ENCODE results near the gene NOP58.

NOP58 gene

DNA sequence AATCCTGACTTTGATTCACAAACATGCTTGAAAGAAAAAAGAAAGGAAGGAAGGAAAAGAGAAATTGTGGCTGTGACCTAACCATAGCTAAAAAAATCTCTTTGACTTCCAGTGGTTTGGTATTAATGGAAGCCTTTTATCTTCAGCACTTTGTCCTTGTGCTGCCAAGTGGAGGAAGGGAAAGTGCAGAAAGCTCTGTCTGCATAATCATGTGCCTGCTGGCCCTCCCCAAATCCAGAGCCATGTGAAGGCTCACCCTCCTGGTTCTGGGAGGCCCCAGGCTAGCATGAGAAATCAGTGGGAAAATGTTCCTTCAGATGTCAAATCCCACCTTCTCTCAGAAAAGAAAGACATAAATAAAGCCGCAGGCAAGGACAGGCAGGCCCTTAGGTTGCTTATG is 62.3 kb downstream of the NOP58 start:
- Mint-ChIP-seq H3K36me3 (peaks cover 12% of the 10 kb centered on the region), H3K9me3 (no peaks in the 10 kb centered on the region), H3K27me3 (no peaks in the 10 kb centered on the region), H3K4me1 (no peaks in the 10 kb centered on the region), H3K4me3 (no peak overlapping the region), H3K27ac (no peak overlapping the region)
- CTCF ChIA-PET = no interaction called here
- no peak for DNase-seq

DNA sequence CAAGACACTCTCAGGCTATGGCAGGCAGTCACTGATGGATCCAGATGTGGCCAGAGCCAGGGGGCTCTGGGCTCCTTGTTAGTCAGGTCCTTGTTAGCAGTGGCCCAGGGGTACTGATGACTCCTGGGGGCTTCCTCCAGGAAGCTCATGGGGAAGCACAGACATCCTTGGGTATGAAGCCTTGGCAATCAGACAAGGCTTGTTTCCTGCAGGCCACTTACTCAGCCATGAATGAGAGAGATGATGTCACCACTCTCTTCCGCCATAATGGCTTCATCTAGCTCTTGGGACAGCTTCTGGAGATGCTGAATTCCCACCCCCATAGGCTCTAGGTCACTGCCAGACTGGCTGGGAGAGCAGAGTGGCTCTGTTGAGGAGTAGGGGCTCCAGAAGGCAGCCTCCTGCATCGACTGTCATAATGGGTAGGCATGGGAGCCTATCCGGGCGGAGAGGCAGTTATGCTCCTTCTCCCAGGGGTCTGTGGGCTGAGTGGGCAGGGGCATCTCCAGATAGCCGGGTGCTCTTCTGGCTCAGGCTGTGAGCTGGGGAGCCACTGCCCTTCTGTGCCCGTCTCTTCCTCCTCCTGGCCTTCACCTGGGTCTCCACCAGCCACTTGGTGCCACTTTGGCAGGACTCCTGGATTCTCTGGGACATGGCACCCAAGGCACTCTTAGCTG is 70.4 kb downstream of the NOP58 start:
- Mint-ChIP-seq H3K9me3 (no peaks in the 10 kb centered on the region), H3K4me1 (no peaks in the 10 kb centered on the region), H3K4me3 (no peak overlapping the region), H3K36me3 (no peaks in the 10 kb centered on the region), H3K27ac (no peak overlapping the region), H3K27me3 (no peaks in the 10 kb centered on the region)
- CTCF ChIA-PET = no interaction called here
- DNase-seq = no peak

DNA sequence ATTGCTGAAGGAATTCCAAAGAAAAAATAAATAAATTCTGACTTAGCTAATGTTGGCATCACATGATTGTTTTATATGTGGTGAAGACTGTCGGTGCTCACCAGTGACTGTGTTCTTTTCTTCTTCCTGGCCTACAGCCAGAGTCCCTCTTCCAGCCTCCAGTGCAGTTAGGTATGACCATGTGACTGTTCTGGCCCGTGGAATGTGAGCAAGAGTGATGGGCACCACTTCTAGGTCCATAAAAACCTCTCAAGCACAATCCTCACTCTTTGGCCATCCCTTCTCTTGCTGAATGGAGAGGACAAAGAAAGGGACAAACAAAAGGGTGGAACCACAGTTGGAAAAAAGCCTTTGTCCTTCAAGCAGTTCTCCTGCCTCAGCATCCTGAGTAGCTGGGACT is 71.6 kb downstream of the NOP58 start:
- Mint-ChIP-seq H3K36me3 (no peaks in the 10 kb centered on the region), H3K27me3 (no peaks in the 10 kb centered on the region), H3K27ac (no peak overlapping the region), H3K4me3 (no peak overlapping the region), H3K9me3 (no peaks in the 10 kb centered on the region), H3K4me1 (no peaks in the 10 kb centered on the region)
- CTCF ChIA-PET = no interaction called here
- DNase-seq = no peak

DNA sequence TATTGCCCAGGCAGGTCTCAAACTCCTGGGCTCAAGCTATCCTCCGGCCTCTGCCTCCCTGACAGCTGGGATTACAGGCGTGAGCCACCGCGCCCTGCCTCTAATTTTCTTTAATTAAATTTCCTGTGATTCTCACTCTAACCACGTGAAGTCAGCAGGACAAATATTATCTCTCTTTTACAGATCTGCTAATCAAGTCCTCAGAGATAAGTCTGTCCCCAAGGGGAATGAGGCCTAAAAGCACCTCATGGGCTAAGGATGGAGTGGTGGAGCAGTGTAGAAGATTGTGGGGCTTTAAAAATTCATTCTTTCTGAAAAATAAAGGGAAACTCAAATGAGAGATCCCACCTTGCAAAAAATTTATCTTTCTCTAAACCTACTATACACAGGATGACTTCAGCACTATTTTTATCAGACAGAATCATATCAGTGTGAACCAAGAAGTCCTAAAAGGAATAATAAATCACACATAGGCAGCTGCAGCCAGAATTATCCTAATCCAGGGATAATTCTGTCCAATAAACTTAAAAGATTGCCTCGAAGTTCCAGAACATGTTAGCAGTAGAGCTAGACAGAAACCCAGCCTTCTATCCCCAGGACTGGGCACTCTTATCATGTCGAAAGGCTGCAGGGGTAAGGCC is 72.3 kb downstream of the NOP58 start:
- CTCF ChIA-PET = interaction anchor here (1.2 kb wide), 1 partner anchor 69 kb away, joined by 3 read pairs; no protein-coding TSS in a partner anchor
- no peaks in the 10 kb centered on the region for H3K9me3 Mint-ChIP-seq

DNA sequence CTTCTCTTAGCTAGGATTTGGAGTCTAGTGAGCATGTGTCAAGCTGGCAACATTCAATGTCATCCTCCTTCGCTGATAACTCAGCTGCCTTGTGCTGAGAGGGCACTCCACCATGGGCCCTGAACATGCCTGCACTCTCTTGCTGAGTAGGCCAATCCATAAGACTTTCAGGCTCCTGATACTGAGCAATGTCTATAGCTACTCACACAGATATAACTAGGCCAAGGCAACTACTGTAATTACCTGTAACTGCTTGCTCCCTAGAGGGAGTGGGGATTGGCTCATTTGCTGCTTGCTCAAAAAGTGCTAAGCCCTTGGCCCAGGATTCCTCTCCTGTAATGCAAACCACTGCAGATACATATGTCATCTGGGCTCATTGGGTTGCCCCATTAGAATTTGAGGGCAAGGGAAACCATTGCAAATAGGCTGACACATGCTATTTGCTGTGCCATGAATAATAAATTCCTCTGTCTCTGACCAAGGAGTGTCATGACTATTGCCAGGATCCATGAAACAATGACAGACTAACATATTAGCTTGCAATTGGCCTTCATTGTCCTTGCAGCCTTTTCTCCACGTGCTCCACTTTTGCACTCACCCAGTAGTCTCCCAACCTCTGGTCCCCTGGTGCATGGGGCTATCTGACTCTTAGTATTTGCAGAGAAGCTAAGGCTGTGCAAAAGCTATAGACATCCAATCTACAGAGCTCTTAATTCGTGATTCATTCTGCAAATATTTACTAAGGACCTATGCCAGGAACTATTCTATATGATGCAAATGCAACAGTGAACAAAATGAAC is 73.7 kb downstream of the NOP58 start:
- H3K4me1 Mint-ChIP-seq = no peaks in the 10 kb centered on the region
- no peak for DNase-seq
- H3K27ac Mint-ChIP-seq = no peak overlapping the region
- no peaks in the 10 kb centered on the region for H3K36me3 Mint-ChIP-seq
- no peaks in the 10 kb centered on the region for H3K9me3 Mint-ChIP-seq
- CTCF ChIA-PET = interaction anchor here (1.5 kb wide), 1 partner anchor 9 kb away, joined by 3 read pairs; no protein-coding TSS in a partner anchor
- no peaks in the 10 kb centered on the region for H3K27me3 Mint-ChIP-seq
- H3K4me3 Mint-ChIP-seq = no peak overlapping the region

More for the DNA sequence above, 72.3 kb downstream of the NOP58 start:
- Mint-ChIP-seq H3K27me3 (no peaks in the 10 kb centered on the region), H3K4me3 (no peak overlapping the region), H3K4me1 (no peaks in the 10 kb centered on the region), H3K27ac (no peak overlapping the region), H3K36me3 (no peaks in the 10 kb centered on the region)
- no peak for DNase-seq

DNA sequence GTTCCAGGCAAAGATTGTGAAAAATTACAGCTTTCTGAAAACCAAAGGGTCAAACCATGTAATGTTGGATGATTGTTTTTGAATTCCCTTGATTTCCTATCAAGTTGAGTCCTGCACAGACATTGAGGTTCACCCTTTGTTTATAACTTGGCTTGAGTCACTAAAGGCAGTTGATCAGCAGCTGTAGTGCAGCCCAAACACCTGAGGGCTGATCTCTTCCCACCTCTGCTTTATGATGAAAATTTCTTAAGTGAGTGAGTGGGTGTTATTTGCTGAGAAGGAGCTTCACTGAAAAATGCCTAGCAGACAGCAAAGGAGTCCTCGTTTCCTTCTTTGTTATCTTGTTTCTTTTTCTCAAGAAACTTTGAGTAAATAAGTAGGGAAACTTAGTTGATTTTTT is 78.6 kb downstream of the NOP58 start:
- Mint-ChIP-seq H3K4me3 (no peak overlapping the region), H3K27me3 (no peaks in the 10 kb centered on the region), H3K4me1 (no peaks in the 10 kb centered on the region), H3K27ac (no peak overlapping the region), H3K9me3 (no peaks in the 10 kb centered on the region), H3K36me3 (no peaks in the 10 kb centered on the region)
- DNase-seq = no peak
- CTCF ChIA-PET = no interaction called here

DNA sequence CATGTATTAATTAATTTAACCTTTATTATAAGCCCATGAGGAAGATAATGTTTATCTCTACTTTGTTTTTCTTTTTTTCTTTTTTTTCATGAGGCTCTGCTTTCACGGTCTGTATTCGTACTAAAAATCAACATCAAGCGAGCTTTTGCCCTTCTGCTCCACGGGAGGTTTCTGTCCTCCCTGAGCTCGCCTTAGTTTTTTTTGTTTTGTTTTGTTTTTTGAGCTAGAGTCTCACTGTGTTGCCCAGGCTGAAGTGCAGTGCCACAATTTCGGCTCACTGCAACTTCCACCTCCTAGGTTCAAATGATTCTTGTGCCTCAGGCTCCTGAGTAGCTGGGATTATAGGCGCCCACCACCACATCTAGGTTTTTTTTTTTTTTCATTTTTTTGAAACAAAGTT is 80.6 kb downstream of the NOP58 start:
- no peak overlapping the region for H3K27ac Mint-ChIP-seq
- no peaks in the 10 kb centered on the region for H3K9me3 Mint-ChIP-seq
- DNase-seq = no peak
- H3K27me3 Mint-ChIP-seq = no peaks in the 10 kb centered on the region
- no peaks in the 10 kb centered on the region for H3K4me1 Mint-ChIP-seq
- no peaks in the 10 kb centered on the region for H3K36me3 Mint-ChIP-seq
- CTCF ChIA-PET = no interaction called here
- H3K4me3 Mint-ChIP-seq = no peak overlapping the region

All from activated naive CD4-positive, alpha-beta T cell treated with anti-CD3 and anti-CD28 coated beads, Interleukin-2, amount 10 ng/mL, durations not matched to agents 7 days and 5 days (primary cell).